Loucy (cell line): ENCODE results near the gene EIF2S1.

ENCODE experiments used
- EZH2phosphoT487 ChIP-seq: fragments of 200-600 bp; IDR thresholded peaks from 2 replicates; pipeline ENCODE4 v1.6.1; 2018; ENCODE audit warnings: antibody characterized with exemption, mild to moderate bottlenecking, moderate library complexity, borderline replicate concordance
- TF ChIP-seq, protein P1 (sequence below): fragments of 200-600 bp; sonication (generic); conservative IDR thresholded peaks from 2 replicates; pipeline ENCODE4 v1.5.1; 2014; ENCODE audit warnings: mild to moderate bottlenecking, antibody characterized with exemption, low read length

DNA sequence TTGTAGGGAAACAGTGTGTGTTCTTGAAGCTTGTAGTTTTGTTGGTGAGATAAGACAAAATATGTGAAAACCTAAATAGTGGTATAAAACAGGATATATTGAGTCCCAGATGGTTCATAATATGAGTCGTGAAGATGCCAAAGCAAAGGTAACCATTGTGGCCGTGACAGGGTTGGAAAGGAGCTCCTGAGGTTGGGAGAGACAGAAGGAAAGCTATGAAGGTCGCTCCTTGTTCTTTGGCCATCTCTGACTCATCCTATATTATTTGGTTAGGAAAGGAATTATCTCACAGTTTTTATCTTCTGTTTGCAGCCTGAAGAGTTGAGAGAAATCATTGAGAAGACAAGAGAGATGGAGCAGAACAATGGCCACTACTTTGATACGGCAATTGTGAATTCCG is 27.7 kb upstream of the EIF2S1 start:
- TF ChIP-seq, protein P1, sequence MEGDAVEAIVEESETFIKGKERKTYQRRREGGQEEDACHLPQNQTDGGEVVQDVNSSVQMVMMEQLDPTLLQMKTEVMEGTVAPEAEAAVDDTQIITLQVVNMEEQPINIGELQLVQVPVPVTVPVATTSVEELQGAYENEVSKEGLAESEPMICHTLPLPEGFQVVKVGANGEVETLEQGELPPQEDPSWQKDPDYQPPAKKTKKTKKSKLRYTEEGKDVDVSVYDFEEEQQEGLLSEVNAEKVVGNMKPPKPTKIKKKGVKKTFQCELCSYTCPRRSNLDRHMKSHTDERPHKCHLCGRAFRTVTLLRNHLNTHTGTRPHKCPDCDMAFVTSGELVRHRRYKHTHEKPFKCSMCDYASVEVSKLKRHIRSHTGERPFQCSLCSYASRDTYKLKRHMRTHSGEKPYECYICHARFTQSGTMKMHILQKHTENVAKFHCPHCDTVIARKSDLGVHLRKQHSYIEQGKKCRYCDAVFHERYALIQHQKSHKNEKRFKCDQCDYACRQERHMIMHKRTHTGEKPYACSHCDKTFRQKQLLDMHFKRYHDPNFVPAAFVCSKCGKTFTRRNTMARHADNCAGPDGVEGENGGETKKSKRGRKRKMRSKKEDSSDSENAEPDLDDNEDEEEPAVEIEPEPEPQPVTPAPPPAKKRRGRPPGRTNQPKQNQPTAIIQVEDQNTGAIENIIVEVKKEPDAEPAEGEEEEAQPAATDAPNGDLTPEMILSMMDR, result no peak
- TF ChIP-seq EZH2phosphoT487, result no peak
